Tongue (tissue), 2 donors: ENCODE data around the gene KIAA2012. TPM values are rescaled to one million over a fixed set of nuclear protein-coding genes. Genes with fewer than 3 reads are reported as not detected.

ENCODE experiments used
- DNase-seq: peaks from one replicate; pipeline ENCODE4 v3.0.0-alpha.2; 2015
- total RNA-seq: library from RNA; depleted of rRNA; stranded (reverse); fragments of >200 nt; gene quantifications from one replicate; pipeline ENCODE4 v1.2.3, GENCODE V29; 2014

KIAA2012 gene
- total RNA-seq, 1 donor from 2014 or later, result 0.21 TPM

DNA sequence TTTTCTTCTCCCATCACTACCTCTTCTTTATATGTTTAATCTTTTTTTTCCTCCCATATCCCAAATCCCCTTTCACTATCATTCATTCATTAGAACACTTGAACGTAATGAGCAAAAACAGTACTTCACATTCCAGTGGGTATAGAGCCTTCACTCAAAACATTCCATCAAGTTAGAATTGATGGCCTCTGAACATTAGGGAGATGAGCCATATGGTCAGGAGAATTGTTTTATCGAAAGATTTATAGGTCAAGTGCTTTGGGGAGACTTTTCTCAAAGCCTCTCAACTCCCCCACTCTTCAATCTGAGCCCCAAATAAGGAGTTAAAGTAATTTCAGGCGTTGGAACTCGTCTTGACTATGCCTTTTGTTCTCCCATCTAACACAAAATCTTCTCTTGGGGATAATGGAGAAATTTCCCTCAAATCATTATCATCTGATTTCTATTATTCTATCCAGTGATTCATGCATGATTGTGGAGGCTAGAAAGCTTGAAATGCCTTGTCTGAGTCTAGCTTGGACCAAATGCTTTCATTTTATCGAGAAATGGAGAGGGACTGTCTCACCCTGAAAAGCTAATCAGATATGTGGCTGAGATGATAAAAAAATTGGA lies 79.2 kb downstream of the KIAA2012 start:
- no peak for DNase-seq

DNA sequence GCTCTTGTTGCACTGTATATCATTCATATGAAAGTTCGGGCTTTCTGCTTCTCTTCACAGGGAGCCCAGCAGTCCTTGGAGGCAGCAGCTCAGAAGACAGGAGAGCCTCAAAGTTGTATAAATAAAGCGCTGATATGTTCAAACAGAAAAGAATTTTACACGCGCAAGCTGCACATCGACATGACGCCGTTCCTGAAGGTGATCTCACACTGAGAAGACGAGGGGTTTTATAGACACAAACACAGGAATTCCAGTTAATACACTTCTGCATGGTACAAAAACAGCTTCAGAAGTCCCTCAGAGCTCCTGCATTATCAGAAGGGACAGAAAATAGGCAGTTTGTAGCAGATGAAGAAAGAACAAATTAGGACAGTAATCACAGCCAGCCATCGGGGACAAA lies 81.6 kb downstream of the KIAA2012 start:
- no peak for DNase-seq

GRCh38 chr2:202157211-202157990 lies 84.3 kb downstream of the KIAA2012 start:
- DNase-seq, result no peak

DNA sequence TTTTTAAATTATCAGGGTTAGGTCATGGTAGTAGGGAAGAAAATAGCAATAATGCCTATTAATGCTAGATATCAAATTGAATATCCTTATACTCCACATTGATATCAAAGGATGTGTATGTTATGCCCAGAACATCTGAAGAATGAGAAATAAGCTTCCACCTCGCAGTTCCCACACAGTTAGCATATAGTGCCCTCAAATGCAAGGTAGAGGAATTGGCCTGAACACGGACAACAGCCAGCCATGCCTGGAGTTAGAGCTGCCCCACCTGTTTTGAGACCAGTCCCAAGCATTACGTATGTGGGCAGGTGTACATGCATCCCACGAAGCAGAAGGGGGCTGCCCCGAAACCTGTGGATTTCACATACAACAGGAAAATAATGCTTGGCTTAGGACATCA lies 85.7 kb downstream of the KIAA2012 start:
- peak; percentile 36 for DNase-seq

DNA sequence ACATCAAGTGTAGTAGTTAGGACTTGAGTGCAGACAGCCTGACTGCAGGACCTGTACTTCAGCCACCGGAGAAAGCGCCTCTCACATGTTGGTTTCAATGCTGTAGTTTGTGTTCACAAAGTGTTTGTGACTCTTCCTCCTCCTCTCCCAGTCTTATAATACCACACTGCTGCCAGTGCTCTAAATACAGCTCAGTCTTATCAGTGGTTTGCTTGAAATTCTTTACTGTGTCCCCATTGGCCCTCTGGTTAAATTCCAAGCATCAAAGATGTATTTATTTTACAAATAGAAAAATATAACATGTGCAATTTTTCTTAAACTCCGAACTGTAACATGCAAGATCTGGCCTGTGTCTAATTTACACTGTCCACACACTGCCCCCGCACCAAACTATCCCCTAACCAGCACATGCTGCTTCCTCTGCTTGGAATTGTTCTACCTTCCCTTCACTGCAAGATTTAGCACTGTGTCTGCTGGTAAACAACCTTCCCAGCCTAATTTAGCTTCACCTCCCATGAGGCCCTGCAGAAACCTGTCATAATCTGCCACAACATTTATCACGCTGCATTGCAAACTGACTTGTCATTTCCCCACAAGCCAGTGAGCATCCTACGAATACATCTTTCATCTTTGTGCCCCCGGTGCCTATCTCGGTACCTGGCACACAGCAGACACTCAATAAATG lies 88.2 kb downstream of the KIAA2012 start:
- no peak for DNase-seq

DNA sequence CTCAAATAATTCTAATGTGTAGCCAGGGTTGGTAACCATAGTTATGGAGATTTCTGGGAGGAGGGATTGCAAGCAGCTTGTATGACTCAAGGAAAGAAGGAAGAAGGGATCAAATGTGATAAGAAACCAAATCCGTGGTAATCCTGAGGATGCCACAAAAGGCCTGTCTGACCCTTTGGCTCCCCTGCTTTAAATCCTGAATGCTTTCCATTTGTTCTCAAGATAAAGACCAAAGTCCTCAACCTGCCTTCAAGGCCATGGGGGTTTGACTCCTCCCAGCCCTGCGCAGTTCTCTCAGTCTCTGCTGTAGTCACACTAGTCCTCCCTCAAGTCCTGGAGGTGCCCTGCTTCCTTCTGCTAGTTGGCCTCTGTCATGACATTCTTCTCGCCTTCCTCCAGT lies 91.4 kb downstream of the KIAA2012 start:
- DNase-seq, result no peak

GRCh38 chr2:202165208-202165607 lies 92.2 kb downstream of the KIAA2012 start:
- DNase-seq, result no peak

DNA sequence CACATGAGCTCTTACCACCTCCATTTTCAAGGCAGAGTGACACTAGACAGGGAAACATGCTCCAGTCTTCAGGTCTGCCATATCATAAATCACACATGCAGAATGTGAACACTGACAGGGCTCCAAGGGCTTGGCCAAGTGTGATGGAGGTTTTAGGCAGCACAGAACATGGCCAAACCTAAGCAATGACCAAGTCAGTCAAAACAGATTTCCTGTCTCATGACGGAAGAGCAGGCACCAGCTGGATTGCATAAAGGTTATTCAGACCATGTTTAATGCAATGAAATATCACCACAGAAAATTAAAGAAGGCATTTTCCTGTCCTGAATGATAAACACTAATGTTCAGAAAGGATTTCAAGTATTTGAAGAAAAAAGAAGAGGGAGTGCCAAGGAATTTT lies 92.9 kb downstream of the KIAA2012 start:
- DNase-seq, result no peak

GRCh38 chr2:202169131-202169530 lies 96.1 kb downstream of the KIAA2012 start:
- DNase-seq, result no peak

DNA sequence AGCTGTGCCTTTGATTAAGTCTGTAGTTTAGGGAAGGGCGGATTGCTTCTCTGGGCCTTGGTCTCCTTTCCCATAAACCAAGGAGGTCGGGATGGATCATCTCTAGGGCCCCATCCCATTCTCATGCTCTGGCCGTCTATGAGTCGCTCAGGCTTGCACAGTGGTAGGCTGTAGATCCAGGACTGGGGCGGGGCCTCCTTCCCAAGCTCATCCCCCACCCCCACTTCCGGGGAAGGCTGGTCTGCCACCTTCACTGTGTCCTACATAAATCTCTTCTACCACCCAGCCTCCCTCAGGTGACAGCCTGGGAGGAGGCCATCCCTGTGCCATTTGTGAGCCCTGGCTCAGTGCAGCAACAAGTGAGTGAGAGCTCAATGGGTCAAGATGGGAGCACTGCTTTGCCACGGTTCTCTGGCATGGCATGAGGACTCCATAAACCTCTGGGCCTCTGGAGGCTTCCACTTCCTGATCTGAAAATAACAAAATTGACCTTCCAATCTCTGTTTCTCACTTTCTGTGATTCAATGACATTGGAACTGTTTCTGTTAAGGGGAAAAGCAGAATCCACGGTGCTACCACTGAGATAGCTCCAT lies 96.9 kb downstream of the KIAA2012 start:
- DNase-seq, result no peak

GRCh38 chr2:202171241-202171825 lies 98.3 kb downstream of the KIAA2012 start:
- no peak for DNase-seq

DNA sequence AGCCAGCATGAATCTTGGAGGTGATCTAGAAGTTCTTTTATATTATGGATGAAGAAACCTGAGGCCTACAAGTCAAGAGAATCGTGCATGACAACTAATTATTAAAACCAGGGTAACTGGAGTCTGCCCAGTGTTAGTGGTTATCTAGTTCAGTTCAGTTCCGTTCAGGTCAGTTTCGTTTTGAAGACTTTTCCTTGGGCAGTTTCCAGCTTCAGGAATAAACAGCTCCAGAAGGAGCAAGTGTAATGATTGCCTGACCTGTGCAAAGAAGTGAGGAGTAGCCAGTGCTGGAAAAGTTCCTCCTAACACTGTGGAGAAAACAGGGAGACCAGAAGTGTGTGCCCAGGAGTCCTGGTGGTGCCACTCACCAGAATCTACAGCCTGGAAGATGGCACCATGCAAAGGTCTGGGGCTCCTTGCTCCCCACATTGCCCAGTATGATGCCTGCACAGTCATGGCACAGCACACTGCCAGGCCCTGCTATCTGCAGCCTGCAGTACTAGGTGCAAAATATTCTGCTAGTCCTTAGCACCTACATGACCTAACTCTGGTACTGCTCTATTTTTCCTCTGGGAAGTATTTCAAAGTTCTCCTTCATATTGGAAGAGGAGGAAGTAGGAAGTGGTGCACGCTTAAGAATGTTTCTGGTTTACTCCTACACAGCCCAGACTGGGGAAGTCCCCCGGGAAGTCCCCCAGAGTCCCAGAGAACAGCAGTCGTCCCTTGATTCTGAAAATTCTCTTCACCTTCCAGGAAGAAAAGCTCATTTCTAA lies 99.6 kb downstream of the KIAA2012 start:
- no peak for DNase-seq

- peak; percentile 87 for DNase-seq
Measured at GRCh38 chr2:202178346-202178958, 105.4 kb downstream of the KIAA2012 start.

- DNase-seq, result no peak
Measured at GRCh38 chr2:202184557-202184956, 111.5 kb downstream of the KIAA2012 start.

- DNase-seq, result no peak
Measured at GRCh38 chr2:202185156-202185555, 112.1 kb downstream of the KIAA2012 start.

GRCh38 chr2:202186641-202187202 lies 113.7 kb downstream of the KIAA2012 start:
- peak; percentile 11 for DNase-seq

DNA sequence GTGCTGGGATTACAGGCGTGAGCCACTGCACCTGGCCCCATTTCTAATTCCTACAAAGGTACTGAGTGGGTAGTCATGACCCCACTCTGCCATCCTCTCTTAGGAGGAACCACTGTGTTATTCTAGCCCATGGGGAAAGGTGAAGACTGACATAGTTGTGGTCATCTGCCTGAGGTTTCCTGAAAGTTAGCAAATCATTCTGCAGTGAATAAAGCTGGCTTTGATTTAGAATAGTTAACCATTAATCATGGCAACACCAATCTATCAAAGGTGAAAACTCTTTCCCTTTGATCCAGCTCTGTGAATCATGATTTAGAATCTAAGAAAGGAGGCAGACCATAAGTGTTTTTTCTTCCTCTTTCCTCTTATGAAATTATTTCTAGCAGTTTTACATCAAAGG lies 114.5 kb downstream of the KIAA2012 start:
- no peak for DNase-seq

GRCh38 chr2:202193305-202193704 lies 120.2 kb downstream of the KIAA2012 start:
- DNase-seq, result no peak

GRCh38 chr2:202193881-202194353 lies 120.9 kb downstream of the KIAA2012 start:
- peak; percentile 24 for DNase-seq

DNA sequence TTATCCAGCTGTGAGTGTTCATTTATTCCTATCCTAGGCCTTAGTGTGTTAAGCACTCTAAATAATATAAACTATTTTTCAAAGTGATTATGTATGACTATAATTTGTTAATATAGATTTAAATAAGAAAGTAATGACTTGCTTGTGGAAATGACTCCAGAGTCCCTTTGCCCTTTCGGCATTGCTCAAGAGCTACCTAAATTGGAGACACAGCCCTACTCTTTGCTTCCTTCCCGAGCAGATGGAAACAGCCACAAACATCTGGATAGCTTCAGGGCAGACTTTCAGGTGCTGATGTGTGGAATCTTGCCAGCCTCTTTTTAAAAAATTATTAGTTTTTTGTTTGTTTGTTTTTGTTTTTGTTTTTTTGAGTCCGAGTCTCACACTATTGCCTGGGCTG lies 121.4 kb downstream of the KIAA2012 start:
- DNase-seq, result no peak

GRCh38 chr2:202196727-202197126 lies 123.7 kb downstream of the KIAA2012 start:
- no peak for DNase-seq
